GM18907 (cell line): ENCODE results near the gene CAMTA1.

Experiments used
- ATAC-seq: cut with Tn5 transposase; IDR thresholded peaks from one replicate; pipeline ENCODE4 v1.9.1; 2021; ENCODE audit warnings: mild to moderate bottlenecking, moderate library complexity; ENCODE audit not compliant: unreplicated experiment

Gene CAMTA1

DNA sequence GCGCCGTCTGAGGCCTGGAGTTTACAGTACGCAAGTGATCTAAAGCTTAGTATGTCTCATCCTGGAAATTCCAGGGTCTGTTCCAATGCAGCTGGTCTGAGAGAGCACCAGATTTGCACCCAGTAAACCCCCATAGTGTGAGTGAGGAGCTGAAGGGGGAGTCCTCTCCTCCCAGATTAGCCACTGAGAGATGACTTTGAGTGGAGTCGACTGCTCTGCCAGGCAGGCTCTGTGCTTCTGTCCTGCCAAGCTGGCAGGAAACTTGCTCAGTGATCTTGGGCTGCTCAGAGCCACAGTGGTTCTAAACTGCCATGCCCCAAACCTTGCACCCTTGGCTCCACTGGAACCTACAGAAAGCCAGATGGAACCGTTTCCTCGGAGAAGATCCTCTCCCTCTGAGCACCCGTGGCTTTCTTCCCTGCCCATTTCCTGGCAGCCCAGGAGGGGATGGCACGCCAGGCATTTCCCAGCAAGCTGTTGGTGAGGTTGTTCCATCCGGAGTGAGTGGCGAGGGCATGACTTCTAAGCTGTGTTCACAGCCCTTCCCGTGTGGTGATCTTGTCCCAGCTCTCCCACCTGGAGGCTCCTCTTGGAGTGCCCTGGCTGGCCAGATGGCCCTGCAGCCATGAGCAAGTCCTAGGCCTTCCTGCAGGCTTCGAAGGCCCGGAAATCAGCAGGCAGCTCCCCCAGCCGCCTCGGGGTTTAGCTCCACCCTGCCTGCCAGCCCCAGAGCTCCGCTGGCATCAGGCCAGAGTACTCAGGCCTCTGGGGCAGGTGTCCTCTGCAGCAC lies 859.9 kb downstream of the CAMTA1 start:
- ATAC-seq, result no peak

DNA sequence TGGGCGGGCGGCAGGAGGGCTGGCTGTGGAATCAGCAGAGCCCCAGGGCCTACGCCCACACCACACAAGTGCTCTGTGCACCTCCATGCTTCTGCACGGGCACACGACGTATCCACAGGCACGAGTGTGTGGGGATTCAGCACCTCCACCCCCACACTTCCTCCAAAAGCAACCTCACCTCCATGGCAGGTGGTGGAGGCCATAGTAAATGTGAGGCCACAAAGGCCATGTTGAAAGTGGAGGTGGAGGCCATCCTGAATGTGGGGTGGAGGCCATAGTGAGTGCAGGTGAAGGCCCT lies 860.4 kb downstream of the CAMTA1 start:
- ATAC-seq, result no peak

DNA sequence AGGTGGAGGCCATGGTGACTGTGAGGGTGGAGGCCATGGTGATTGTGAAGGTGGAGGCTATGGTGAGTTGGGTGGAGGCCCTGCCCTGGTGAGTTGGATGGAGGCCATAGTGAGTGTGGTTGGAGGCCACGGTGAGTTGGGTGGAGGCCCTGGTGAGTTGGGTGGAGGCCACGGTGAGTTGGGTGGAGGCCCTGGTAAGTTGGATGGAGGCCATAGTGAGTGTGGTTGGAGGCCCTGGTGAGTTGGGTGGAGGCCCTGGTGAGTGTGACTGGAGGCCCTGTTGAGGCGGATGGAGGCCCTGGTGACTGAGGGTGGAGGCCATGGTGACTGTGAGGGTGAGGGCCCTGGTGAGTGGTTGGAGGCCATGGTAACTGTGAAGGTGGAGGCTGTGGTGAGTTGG lies 860.9 kb downstream of the CAMTA1 start:
- no peak for ATAC-seq

DNA sequence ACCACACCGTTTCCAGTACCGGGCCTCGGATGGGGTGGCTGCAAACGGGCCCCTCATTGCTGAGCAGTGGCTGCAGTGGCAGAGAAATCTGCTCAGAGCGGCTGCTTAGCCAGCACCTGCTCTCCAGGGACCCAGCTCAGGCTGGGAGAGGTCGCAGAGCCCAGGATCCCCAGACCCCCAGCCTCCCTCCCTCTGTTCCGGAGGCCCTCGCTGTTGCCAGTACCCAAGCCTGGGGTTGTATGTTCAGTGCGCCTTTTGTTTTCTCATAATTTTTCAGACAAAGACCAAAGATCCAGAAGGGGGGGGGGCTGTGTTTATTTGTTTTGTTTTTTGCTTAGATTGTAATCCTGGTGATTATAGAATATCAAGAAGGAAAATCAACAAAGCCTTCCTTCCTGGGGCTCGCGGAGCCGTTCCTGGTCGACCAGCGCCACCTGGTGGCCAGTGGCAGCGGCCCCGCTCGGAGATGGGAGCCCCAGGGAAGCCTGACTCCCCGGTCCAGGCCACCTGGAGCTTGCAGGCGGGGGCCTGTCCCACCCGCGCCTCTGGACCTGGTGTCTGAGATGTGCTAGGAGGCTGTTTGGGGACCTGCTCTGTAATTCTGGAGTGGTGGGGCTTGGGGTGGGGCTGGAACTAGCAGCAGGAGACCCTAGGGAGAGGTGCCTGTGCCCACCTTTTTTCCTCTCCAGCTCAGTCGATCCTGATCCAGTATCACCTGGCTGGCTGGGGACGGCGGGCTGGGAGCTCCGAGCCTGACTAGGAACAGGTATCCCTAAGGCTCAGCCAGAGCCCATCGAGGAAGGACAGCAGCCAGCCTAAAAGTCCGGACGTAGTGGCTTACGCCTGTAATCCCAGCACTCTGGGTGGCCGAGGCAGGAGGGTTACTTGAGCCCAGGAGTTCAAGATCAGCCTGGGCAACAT lies 862.0 kb downstream of the CAMTA1 start:
- no peak for ATAC-seq

DNA sequence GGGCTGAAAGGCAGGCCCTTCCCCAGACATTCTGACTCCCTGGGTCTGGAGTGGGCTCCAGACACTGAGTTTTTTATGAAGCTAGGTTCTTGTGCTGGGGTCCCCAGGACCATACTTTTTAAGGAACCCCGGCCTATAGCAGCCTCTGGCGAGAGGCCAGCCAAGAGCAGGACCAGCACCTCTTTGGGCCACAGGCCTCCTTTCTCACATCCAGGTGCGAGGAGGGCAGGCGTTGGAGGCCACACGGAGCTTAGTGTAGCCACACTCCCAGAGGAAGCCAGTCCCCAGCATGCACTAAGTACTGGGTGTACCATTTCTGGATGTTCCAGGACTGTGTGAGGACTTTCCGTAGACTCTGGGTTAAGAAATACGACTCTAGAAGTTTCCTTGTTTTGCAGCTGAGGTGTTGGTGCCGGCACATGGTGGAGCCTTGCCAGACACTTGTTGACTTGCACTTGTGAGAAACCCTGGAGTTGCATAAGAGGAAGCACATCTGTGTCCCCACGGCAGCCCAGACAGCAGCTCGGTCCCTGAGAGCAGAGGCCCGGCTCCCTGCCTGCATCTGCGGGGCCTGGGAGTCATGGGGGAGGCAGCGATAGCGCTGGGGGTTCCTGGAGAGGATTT lies 863.6 kb downstream of the CAMTA1 start:
- no peak for ATAC-seq

DNA sequence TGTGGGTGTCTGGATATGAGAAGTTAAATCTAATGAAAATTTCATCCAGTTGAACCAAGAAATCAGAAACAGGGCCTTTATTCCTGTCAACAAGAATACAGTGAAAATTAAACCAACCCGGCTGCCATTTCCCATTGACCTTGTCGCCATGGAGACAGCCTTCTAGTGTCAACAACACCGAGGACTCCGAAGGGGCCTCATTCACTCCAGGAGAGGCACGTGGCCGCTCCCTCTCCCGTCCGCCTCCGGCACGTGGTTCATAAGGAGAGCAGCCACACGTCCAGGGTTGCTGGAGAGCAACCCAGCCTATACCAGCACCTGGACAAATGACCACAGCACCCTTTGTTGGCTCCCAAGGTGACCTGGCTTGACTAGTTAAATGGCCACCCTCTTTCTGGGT lies 865.5 kb downstream of the CAMTA1 start:
- ATAC-seq, result no peak

DNA sequence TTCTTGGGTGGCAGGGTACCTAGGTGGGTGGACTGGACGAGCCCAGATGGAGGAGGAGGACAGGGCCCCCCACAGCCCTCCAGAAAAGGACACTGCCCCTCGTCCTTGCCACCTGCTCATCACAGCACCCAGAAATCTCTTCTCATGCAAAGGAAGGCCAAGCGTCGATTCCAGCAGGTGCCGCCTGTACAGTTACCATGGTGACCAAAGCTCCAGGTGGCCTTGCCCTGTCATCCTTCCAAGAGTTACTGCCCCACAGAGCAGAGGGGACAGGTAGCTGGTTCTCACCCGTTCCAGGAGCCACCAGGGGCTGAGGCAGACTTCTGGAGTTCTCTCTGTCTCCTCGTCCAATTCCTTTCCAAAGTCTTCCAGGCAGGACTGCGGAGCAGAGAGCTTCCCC lies 865.9 kb downstream of the CAMTA1 start:
- no peak for ATAC-seq

DNA sequence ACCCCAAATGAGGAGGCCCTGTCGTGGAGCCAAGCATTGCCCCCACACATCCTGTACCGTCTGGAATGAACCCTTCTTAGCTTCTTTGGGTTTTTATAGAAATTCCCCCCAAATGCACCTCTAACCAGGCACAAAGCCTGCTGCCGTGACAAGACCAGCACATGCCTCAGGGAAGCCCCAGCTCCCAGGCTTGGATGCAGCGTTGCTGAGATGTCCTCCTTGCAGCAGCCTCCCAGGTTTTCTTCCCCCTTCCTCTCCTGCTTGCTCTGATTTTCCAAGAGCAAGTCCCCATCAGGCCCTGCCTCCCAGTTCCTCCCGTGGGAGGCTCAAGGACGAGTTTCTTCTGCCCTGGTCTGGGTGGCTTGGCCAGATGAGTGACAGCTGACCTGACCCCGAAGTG lies 866.8 kb downstream of the CAMTA1 start:
- no peak for ATAC-seq

DNA sequence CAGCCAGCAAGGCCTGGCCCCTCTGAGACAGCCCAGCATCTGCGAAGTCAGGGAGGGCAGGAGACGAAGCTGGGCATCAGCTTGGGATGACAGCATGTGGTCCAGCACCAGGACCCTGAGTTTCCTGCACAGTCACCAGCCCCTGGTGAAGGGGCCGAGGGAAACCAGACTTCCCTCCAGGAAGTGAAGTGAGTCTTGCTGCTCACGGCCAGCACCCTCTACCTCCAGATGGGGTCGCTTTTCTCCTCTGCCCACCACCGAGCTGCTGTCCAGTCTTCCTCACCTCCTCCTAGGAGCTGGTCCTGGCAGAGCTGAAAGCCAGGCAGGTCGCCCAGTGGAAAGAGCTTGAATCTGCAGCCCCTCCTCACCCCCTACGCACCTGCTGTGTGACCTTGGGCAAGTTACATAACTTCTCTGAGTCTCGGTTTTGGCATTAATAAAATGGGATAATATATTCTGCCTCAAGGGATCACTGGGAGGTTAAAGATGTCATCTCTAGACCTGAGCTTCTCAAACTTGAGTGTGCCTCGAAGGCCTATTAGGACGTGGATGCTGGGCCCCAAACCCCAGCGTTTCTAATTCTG lies 867.4 kb downstream of the CAMTA1 start:
- no peak for ATAC-seq

DNA sequence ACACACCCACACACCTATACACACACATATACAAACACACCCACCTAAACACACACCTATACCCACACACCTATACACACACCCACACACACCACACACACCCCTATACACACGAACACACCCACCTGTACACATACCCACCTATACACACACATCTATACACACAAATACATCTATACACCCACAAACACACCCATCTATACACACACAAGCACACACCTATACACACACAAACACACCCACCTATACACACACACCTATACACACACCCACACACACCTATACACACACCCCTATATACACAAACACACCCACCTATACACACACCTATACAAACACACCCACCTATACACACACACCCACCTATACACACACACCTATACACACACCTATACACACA lies 869.5 kb downstream of the CAMTA1 start:
- ATAC-seq, result no peak

DNA sequence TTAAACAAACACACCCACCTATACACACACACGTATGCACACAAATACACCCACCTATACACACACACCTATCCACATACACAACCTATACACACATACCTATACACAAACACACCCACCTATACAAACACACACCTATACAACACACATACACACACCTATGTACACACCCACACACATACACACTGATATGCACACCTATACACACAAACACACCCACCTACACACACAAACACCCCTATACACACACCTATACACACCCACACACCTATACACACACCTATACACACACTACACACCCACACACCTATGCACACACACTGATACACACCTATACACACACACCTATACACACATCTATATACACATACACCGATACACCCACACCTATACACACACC lies 870.1 kb downstream of the CAMTA1 start:
- ATAC-seq, result no peak

DNA sequence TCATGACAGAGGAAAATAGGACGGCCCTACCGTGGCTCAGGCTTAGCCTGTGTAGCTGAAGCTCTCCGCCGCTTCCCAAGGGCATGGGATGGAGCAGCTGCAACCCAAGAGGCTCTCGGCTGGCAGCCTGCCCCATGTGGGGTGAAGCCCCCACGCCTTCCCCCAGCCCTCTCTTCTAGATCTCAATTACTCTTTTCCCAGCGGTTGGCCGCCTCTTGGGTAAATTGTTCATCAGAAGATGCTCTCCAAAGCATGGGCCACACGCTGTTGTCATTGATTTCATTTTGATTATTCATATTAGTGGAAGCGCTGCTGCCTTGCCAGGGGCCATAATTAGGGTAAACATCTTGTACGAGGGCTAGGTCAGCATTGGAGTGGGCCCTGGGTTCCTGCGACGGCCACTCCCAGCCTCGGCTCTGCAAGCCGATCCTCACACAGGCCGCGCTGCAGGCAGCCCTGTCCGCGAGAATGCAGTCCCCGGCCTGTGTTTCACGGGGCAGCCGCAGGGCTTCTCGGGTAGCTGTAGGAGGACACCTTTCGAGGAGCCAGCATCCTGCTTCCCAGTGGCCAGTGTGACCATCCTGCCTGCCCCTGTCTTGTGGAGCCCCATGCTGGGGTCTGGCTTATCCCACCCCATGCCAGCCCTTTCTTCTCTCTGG lies 871.4 kb downstream of the CAMTA1 start:
- no peak for ATAC-seq

DNA sequence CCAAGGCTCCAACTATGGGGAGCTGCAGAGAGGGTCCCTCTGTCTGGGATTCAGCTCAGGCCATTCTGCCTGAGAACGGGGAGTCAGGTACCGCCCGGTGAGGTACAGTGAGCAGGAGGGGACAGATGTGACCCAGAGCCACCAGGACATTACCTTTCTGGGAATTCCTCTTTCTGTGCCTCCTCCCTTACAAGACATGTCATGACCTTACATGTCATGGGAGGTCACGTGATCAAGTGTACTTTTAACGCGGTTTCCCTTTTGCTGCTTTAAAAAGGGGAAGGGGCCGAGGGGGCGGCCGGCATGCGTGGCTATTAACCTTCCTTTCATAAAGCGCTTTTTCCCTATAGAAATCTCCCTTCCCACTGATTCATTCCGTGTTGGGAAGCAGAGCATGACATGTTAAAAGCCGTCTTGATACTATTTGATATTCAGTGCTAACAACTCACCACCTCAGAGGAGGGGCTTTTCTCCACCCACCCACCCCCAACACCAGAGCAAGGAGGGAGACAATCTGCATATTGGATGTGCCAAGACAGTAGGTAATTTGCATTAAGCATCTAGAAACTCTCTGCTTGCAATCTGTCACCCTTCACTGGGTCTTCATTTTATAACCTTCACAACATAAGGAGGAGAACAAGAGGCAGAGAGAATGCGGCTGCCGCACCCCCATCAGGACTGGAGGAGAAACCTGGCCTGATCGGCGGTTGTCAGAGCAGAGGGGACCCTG lies 872.2 kb downstream of the CAMTA1 start:
- ATAC-seq, result no peak

DNA sequence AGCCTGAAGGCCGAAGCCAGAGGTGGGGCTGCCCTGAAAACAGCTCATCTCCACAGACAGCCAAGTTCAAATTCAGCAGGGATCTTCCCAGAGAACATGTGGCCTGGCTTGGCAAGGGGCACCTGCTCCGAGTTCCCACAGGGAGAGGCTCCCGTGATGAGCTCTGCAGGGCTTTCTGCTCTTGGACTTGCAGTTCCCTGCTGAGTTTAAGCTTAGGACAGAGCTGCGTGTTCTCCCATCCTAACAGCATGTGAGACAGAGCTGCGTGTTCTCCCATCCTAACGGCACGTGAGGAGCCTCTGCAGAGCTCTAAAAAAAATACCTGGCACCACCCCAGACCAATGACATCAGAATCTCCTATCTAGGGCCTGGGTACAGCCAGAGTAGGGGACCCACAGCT lies 872.8 kb downstream of the CAMTA1 start:
- ATAC-seq, result no peak

DNA sequence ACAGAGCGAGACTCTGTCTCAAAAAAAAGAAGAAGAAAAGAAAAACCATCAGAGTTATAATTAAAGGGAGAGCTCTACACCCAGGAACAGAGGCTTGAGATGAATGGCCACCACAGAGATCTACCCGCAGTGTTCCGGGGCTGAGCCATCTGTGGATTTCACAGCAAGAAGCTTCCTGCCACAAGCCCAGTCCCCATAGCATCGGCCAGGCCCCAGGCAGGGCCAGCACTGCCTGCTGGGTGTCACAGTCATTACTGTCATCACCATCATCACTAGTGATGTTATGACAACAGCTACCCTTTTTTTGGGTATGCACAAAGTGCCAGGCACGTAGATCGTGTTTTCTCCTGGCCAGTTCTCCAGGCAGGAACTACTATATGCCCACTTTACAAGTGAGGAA lies 874.3 kb downstream of the CAMTA1 start:
- ATAC-seq, result no peak

DNA sequence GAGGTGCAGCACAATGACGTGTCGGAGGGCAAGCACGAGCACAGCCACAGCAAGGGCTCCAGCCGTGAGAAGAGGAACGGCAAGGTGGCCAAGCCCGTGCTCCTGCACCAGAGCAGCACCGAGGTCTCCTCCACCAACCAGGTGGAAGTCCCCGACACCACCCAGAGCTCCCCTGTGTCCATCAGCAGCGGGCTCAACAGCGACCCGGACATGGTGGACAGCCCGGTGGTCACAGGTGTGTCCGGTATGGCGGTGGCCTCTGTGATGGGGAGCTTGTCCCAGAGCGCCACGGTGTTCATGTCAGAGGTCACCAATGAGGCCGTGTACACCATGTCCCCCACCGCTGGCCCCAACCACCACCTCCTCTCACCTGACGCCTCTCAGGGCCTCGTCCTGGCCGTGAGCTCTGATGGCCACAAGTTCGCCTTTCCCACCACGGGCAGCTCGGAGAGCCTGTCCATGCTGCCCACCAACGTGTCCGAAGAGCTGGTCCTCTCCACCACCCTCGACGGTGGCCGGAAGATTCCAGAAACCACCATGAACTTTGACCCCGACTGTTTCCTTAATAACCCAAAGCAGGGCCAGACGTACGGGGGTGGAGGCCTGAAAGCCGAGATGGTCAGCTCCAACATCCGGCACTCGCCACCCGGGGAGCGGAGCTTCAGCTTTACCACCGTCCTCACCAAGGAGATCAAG lies 878.3 kb downstream of the CAMTA1 start:
- ATAC-seq, result no peak

DNA sequence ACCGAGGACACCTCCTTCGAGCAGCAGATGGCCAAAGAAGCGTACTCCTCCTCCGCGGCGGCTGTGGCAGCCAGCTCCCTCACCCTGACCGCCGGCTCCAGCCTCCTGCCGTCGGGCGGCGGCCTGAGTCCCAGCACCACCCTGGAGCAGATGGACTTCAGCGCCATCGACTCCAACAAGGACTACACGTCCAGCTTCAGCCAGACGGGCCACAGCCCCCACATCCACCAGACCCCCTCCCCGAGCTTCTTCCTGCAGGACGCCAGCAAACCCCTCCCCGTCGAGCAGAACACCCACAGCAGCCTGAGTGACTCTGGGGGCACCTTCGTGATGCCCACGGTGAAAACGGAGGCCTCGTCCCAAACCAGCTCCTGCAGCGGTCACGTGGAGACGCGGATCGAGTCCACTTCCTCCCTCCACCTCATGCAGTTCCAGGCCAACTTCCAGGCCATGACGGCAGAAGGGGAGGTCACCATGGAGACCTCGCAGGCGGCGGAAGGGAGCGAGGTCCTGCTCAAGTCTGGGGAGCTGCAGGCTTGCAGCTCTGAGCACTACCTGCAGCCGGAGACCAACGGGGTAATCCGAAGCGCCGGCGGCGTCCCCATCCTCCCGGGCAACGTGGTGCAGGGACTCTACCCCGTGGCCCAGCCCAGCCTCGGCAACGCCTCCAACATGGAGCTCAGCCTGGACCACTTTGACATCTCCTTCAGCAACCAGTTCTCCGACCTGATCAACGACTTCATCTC lies 879.1 kb downstream of the CAMTA1 start:
- no peak for ATAC-seq

DNA sequence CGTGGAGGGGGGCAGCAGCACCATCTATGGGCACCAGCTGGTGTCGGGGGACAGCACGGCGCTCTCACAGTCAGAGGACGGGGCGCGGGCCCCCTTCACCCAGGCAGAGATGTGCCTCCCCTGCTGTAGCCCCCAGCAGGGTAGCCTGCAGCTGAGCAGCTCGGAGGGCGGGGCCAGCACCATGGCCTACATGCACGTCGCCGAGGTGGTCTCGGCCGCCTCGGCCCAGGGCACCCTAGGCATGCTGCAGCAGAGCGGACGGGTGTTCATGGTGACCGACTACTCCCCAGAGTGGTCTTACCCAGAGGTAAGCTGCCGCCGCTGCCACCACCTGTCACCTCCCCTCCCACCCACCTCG lies 879.6 kb downstream of the CAMTA1 start:
- ATAC-seq, result no peak

DNA sequence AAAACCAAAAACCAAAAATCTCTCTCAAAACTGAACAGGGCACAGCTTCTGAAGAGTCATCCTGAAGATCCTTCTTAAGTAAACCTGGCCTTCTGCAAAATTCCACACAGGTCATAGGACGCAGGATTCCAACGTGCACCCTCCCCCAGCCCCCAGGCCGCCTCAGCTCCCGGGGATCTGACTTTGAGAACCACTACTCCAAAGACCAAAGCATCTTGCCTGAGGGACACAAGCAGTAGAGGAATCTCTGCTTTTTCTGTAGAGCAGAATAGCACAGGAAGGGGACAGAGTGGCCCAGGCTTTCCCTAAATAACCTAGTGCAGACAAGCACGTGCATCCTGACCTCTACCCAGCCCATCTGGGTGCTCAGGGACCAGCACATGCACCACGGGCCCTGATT lies 881.0 kb downstream of the CAMTA1 start:
- no peak for ATAC-seq
